HepG2 (cell line): ENCODE data around the gene HEXD.

ENCODE experiments used
- BRCA1 ChIP-seq: sonication (generic); formaldehyde crosslinking; IDR thresholded peaks from 2 replicates; pipeline ENCODE4 v1.4.0; 2020; ENCODE audit warnings: missing genetic modification reagents
- CREB1 ChIP-seq, 2 experiments: fragments of 450-650 bp in 1 of 2; IDR thresholded peaks; 2 replicates each; pipeline ENCODE4 v1.6.1; 2016 to 2017; ENCODE audit warnings: control low read depth in 1 of 2, mild to moderate bottlenecking in 1 of 2, missing compliant biosample characterization in 1 of 2, missing genetic modification characterization in 1 of 2
- NFATC3 ChIP-seq: sonication (generic); formaldehyde crosslinking; IDR thresholded peaks from 2 replicates; pipeline ENCODE4 v1.5.1; 2020; ENCODE audit warnings: mild to moderate bottlenecking, missing genetic modification reagents
- SIN3A ChIP-seq: IDR thresholded peaks from 2 replicates; pipeline ENCODE4 v1.6.1; 2011; ENCODE audit warnings: low read depth, mild to moderate bottlenecking, control low read depth, low read length, borderline replicate concordance
- ZNF674 ChIP-seq: sonication (generic); formaldehyde crosslinking; IDR thresholded peaks from 2 replicates; pipeline ENCODE4 v1.5.0; 2020; ENCODE audit warnings: low read depth, mild to moderate bottlenecking, missing genetic modification reagents
- ZNF878 ChIP-seq: sonication (generic); formaldehyde crosslinking; IDR thresholded peaks from 2 replicates; pipeline ENCODE4 v1.8.1; 2023; ENCODE audit warnings: mild to moderate bottlenecking, missing genetic modification reagents, moderate library complexity
- TF ChIP-seq, protein P1 (sequence below): sonication (generic); formaldehyde crosslinking; IDR thresholded peaks from 2 replicates; pipeline ENCODE4 v1.4.0; 2020; ENCODE audit warnings: missing genetic modification reagents, borderline replicate concordance
- TF ChIP-seq, protein P2 (sequence below): sonication (generic); formaldehyde crosslinking; IDR thresholded peaks from 2 replicates; pipeline ENCODE4 v1.5.0; 2020; ENCODE audit warnings: mild to moderate bottlenecking, missing genetic modification reagents, moderate library complexity
- TF ChIP-seq, protein P3 (sequence below): sonication (generic); formaldehyde crosslinking; IDR thresholded peaks from 2 replicates; pipeline ENCODE4 v1.8.0; 2022; ENCODE audit warnings: mild to moderate bottlenecking, missing genetic modification reagents; ENCODE audit not compliant: insufficient replicate concordance
- TF ChIP-seq, protein P4 (sequence below): sonication (generic); formaldehyde crosslinking; conservative IDR thresholded peaks from 2 replicates; pipeline ENCODE4 v1.8.1; 2023; ENCODE audit warnings: missing genetic modification reagents

- TF ChIP-seq NFATC3 (CRISPR knock-in tag) (no peak), CREB1 (IDR thresholded peaks at IDR 0.05) (no peak), CREB1 (CRISPR knock-in tag; IDR thresholded peaks at IDR 0.05) (no peak), ZNF674 (CRISPR knock-in tag) (no peak), ZNF878 (CRISPR knock-in tag) (no peak), BRCA1 (CRISPR knock-in tag) (no peak), SIN3A (no peak)
- TF ChIP-seq, protein P1, sequence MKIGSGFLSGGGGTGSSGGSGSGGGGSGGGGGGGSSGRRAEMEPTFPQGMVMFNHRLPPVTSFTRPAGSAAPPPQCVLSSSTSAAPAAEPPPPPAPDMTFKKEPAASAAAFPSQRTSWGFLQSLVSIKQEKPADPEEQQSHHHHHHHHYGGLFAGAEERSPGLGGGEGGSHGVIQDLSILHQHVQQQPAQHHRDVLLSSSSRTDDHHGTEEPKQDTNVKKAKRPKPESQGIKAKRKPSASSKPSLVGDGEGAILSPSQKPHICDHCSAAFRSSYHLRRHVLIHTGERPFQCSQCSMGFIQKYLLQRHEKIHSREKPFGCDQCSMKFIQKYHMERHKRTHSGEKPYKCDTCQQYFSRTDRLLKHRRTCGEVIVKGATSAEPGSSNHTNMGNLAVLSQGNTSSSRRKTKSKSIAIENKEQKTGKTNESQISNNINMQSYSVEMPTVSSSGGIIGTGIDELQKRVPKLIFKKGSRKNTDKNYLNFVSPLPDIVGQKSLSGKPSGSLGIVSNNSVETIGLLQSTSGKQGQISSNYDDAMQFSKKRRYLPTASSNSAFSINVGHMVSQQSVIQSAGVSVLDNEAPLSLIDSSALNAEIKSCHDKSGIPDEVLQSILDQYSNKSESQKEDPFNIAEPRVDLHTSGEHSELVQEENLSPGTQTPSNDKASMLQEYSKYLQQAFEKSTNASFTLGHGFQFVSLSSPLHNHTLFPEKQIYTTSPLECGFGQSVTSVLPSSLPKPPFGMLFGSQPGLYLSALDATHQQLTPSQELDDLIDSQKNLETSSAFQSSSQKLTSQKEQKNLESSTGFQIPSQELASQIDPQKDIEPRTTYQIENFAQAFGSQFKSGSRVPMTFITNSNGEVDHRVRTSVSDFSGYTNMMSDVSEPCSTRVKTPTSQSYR (CRISPR knock-in tag), result no peak
- TF ChIP-seq, protein P2, sequence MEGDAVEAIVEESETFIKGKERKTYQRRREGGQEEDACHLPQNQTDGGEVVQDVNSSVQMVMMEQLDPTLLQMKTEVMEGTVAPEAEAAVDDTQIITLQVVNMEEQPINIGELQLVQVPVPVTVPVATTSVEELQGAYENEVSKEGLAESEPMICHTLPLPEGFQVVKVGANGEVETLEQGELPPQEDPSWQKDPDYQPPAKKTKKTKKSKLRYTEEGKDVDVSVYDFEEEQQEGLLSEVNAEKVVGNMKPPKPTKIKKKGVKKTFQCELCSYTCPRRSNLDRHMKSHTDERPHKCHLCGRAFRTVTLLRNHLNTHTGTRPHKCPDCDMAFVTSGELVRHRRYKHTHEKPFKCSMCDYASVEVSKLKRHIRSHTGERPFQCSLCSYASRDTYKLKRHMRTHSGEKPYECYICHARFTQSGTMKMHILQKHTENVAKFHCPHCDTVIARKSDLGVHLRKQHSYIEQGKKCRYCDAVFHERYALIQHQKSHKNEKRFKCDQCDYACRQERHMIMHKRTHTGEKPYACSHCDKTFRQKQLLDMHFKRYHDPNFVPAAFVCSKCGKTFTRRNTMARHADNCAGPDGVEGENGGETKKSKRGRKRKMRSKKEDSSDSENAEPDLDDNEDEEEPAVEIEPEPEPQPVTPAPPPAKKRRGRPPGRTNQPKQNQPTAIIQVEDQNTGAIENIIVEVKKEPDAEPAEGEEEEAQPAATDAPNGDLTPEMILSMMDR (CRISPR knock-in tag), result no peak
- TF ChIP-seq, protein P3, sequence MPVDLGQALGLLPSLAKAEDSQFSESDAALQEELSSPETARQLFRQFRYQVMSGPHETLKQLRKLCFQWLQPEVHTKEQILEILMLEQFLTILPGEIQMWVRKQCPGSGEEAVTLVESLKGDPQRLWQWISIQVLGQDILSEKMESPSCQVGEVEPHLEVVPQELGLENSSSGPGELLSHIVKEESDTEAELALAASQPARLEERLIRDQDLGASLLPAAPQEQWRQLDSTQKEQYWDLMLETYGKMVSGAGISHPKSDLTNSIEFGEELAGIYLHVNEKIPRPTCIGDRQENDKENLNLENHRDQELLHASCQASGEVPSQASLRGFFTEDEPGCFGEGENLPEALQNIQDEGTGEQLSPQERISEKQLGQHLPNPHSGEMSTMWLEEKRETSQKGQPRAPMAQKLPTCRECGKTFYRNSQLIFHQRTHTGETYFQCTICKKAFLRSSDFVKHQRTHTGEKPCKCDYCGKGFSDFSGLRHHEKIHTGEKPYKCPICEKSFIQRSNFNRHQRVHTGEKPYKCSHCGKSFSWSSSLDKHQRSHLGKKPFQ (CRISPR knock-in tag), result no peak
- TF ChIP-seq, protein P4, sequence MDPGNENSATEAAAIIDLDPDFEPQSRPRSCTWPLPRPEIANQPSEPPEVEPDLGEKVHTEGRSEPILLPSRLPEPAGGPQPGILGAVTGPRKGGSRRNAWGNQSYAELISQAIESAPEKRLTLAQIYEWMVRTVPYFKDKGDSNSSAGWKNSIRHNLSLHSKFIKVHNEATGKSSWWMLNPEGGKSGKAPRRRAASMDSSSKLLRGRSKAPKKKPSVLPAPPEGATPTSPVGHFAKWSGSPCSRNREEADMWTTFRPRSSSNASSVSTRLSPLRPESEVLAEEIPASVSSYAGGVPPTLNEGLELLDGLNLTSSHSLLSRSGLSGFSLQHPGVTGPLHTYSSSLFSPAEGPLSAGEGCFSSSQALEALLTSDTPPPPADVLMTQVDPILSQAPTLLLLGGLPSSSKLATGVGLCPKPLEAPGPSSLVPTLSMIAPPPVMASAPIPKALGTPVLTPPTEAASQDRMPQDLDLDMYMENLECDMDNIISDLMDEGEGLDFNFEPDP, result no peak
Measured at GRCh38 chr17:82444941-82445521, 26.9 kb downstream of the HEXD start.
